C4-2B (cell line): Measurements from ENCODE around the gene TLX3.

Experiments
- CTCF ChIP-seq: fragments of 450-650 bp; conservative IDR thresholded peaks from 2 replicates; pipeline ENCODE4 v1.5.1; 2017; ENCODE audit warnings: mild to moderate bottlenecking
- ZFX ChIP-seq: fragments of 450-650 bp; IDR thresholded peaks from 2 replicates; pipeline ENCODE4 v1.6.1; 2017

- TF ChIP-seq CTCF (no peak), ZFX (no peak)
Measured at GRCh38 chr5:171340491-171340890, 31.4 kb downstream of the TLX3 start.
